CD4-positive, CD25-positive, alpha-beta regulatory T cell (primary cell): Measurements from ENCODE around the gene CRHR1. TPM values are rescaled to one million over a fixed set of nuclear protein-coding genes. Genes with fewer than 3 reads are reported as not detected.
"Not testable (repeated sequence)": the region's sequence is repeated elsewhere in the genome, so short reads cannot be mapped to it uniquely, and the experiment has no call there.

Experiments
- ATAC-seq, 2 donors: fragments of 150-1000 bp; cut with Tn5 transposase; one replicate each; pipeline ENCODE4 v1.10.0; 2021; ENCODE audit warnings: low read depth in 2 of 2, moderate number of reproducible peaks in 2 of 2, moderate library complexity in 1 of 2
- DNase-seq, 3 donors: peaks; one replicate each; pipeline versions ENCODE4 v3.0.0 to v3.0.0-alpha.2; 2012 to 2022; ENCODE audit warnings: mixed read lengths in 1 of 3
- H3K27ac ChIP-seq: one replicate; pipeline ENCODE4 v1.7.0; 2013; ENCODE audit warnings: mild to moderate bottlenecking, low read length; ENCODE audit not compliant: insufficient read depth, poor library complexity, severe bottlenecking
- H3K27me3 ChIP-seq: one replicate; pipeline ENCODE4 v1.7.0; 2013; ENCODE audit warnings: low read length; ENCODE audit not compliant: control insufficient read depth, insufficient read depth
- H3K36me3 ChIP-seq: one replicate; pipeline ENCODE4 v1.7.0; 2013; ENCODE audit warnings: mild to moderate bottlenecking, low read length, moderate library complexity; ENCODE audit not compliant: control insufficient read depth, insufficient read depth
- H3K4me1 ChIP-seq: 2 replicates; pipeline ENCODE4 v1.7.0; 2013; ENCODE audit warnings: mild to moderate bottlenecking, low read length; ENCODE audit not compliant: insufficient read depth, control insufficient read depth, poor library complexity, severe bottlenecking
- H3K4me3 ChIP-seq: one replicate; pipeline ENCODE4 v1.7.0; 2013; ENCODE audit warnings: low read depth, mild to moderate bottlenecking, low read length, moderate library complexity
- H3K9me3 ChIP-seq, 2 experiments: 1 replicate in 1 of 2; 2 replicates in 1 of 2; pipeline ENCODE4 v1.7.0; 2013; ENCODE audit warnings: low read length in 2 of 2, mild to moderate bottlenecking in 1 of 2, moderate library complexity in 1 of 2; ENCODE audit not compliant: control insufficient read depth in 2 of 2
- H3K27ac Mint-ChIP-seq, 3 donors: one replicate each; pipeline ENCODE4 v1.8.0; 2020 to 2022; ENCODE audit warnings: mild to moderate bottlenecking in 3 of 3, mixed read lengths in 3 of 3, moderate library complexity in 2 of 3
- H3K27me3 Mint-ChIP-seq: one replicate; pipeline ENCODE4 v1.8.0; 2022; ENCODE audit warnings: mild to moderate bottlenecking, mixed read lengths
- H3K36me3 Mint-ChIP-seq: one replicate; pipeline ENCODE4 v1.8.0; 2020; ENCODE audit warnings: mixed read lengths
- H3K4me1 Mint-ChIP-seq, 4 donors: one replicate each; pipeline ENCODE4 v1.8.0; 2020 to 2022; ENCODE audit warnings: mixed read lengths in 4 of 4, mild to moderate bottlenecking in 1 of 4
- H3K4me3 Mint-ChIP-seq, 4 donors: one replicate each; pipeline ENCODE4 v1.8.0; 2020 to 2022; ENCODE audit warnings: mild to moderate bottlenecking in 4 of 4, mixed read lengths in 4 of 4, moderate library complexity in 3 of 4
- H3K9me3 Mint-ChIP-seq, 7 donors: one replicate each; pipeline ENCODE4 v1.8.0; 2020 to 2022; ENCODE audit warnings: mixed read lengths in 7 of 7, mild to moderate bottlenecking in 3 of 7, moderate library complexity in 2 of 7
- polyA plus RNA-seq, 4 donors: library from polyadenylated mRNA; unstranded; fragments of 300-500 nt; fragmentation: Illumina TruSeq; gene quantifications; one replicate each; pipeline ENCODE4 v1.2.3, GENCODE V29; 2021
- total RNA-seq: library from RNA; stranded (reverse); gene quantifications from one replicate; pipeline ENCODE4 v1.2.3, GENCODE V29; 2022

Gene CRHR1
- total and polyA plus RNA-seq, 5 donors from 2014 or later = not detected

GRCh38 chr17:45851873-45852272 lies 67.8 kb downstream of the CRHR1 start:
- Histone ChIP-seq H3K27ac (no peak overlapping the region), H3K4me1 (no peaks in the 10 kb centered on the region), H3K27me3 (peaks cover 3% of the 10 kb centered on the region), H3K4me3 (no peak overlapping the region), H3K9me3 (no peaks in the 10 kb centered on the region), H3K36me3 (no peaks in the 10 kb centered on the region)
- ATAC-seq (no peak), DNase-seq (no peak)
- no peak overlapping the region for H3K4me3 Mint-ChIP-seq
- peaks cover 18% of the 10 kb centered on the region for H3K27me3 Mint-ChIP-seq
- H3K9me3 Mint-ChIP-seq = peaks cover 0 to 7% (median 0%) of the 10 kb centered on the region in 7 donors
- H3K36me3 Mint-ChIP-seq = no peaks in the 10 kb centered on the region
- H3K27ac Mint-ChIP-seq = no peak overlapping the region
- peaks cover 0 to 4% (median 3%) of the 10 kb centered on the region in 4 donors for H3K4me1 Mint-ChIP-seq

DNA sequence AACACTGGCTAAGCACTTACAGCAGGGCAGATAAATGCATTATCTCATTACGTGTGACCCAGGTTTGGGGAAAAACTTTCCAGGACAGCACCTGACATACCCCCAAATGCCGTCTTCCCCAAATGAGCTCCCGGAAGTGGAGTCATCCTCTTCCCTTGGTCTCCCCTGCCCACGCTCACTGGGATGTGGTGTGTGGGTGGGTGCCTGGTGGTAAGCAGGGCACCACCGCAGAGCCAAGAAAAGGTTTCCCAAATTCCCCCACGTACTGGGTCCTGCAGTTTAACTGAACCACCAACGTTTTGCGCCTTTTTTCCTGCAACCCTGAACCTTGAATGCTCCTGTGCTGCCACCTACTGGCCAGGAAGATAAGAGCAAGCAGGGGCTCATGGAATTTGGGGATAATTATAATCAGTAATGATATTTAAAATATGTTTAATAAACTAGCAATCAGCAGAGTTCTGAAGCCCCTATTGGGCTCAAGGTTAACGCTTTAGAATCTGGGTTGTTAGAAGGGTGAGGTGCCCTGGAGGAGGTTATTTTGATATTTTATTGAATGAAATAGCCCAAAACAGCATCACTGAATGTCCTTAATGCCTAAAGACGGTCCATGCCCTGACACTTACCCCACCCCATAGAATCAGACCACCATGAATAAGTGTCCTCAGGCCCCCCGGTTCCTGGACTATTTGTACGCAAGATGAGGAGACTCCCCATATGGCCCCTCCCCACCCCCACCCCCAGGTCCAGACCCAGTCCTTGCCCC lies 68.6 kb downstream of the CRHR1 start:
- H3K4me3 Mint-ChIP-seq = peak overlapping the region in 1 of 4 donors; percentile 14
- Histone ChIP-seq H3K27me3 (peaks cover 3% of the 10 kb centered on the region), H3K36me3 (no peaks in the 10 kb centered on the region), H3K4me1 (no peaks in the 10 kb centered on the region), H3K4me3 (no peak overlapping the region), H3K27ac (no peak overlapping the region), H3K9me3 (no peaks in the 10 kb centered on the region)
- H3K27ac Mint-ChIP-seq = no peak overlapping the region
- H3K9me3 Mint-ChIP-seq = peaks cover 0 to 6% (median 0%) of the 10 kb centered on the region in 7 donors
- H3K36me3 Mint-ChIP-seq = no peaks in the 10 kb centered on the region
- DNase-seq (peak; percentile 23 to 64 (median 32)), ATAC-seq (no peak)
- H3K27me3 Mint-ChIP-seq = peaks cover 24% of the 10 kb centered on the region
- peaks cover 0 to 4% (median 3%) of the 10 kb centered on the region in 4 donors for H3K4me1 Mint-ChIP-seq

- no peaks in the 10 kb centered on the region for H3K4me1 ChIP-seq
- no peak overlapping the region for H3K4me3 ChIP-seq
- Mint-ChIP-seq H3K9me3 (peaks cover 0 to 3% (median 0%) of the 10 kb centered on the region in 7 donors), H3K4me1 (peaks cover 0 to 4% (median 3%) of the 10 kb centered on the region in 4 donors), H3K4me3 (no peak overlapping the region), H3K27ac (no peak overlapping the region), H3K27me3 (peaks cover 33% of the 10 kb centered on the region), H3K36me3 (no peaks in the 10 kb centered on the region)
- no peak for ATAC-seq
- no peaks in the 10 kb centered on the region for H3K36me3 ChIP-seq
- no peak overlapping the region for H3K27ac ChIP-seq
- no peaks in the 10 kb centered on the region for H3K9me3 ChIP-seq
- DNase-seq = no peak
- H3K27me3 ChIP-seq = peaks cover 3% of the 10 kb centered on the region
Measured at GRCh38 chr17:45854209-45854608, 70.1 kb downstream of the CRHR1 start.

GRCh38 chr17:45855691-45856336 lies 71.7 kb downstream of the CRHR1 start:
- H3K27me3 Mint-ChIP-seq = peaks cover 30% of the 10 kb centered on the region
- no peak overlapping the region for H3K27ac ChIP-seq
- H3K9me3 Mint-ChIP-seq = peaks cover 0 to 3% (median 0%) of the 10 kb centered on the region in 7 donors
- no peaks in the 10 kb centered on the region for H3K36me3 Mint-ChIP-seq
- H3K27me3 ChIP-seq = peaks cover 3% of the 10 kb centered on the region
- H3K4me3 ChIP-seq = no peak overlapping the region
- H3K27ac Mint-ChIP-seq = no peak overlapping the region
- DNase-seq = no peak
- H3K9me3 ChIP-seq = no peaks in the 10 kb centered on the region
- no peaks in the 10 kb centered on the region for H3K36me3 ChIP-seq
- no peak for ATAC-seq
- no peaks in the 10 kb centered on the region for H3K4me1 ChIP-seq
- peaks cover 0 to 4% (median 3%) of the 10 kb centered on the region in 4 donors for H3K4me1 Mint-ChIP-seq
- H3K4me3 Mint-ChIP-seq = no peak overlapping the region

GRCh38 chr17:45857977-45858708 lies 74.0 kb downstream of the CRHR1 start:
- Histone ChIP-seq H3K27me3 (no peaks in the 10 kb centered on the region), H3K27ac (no peak overlapping the region), H3K4me3 (no peak overlapping the region), H3K9me3 (no peaks in the 10 kb centered on the region), H3K4me1 (no peaks in the 10 kb centered on the region), H3K36me3 (no peaks in the 10 kb centered on the region)
- Mint-ChIP-seq H3K27me3 (peaks cover 19% of the 10 kb centered on the region), H3K4me3 (no peak overlapping the region), H3K36me3 (no peaks in the 10 kb centered on the region), H3K27ac (no peak overlapping the region), H3K9me3 (peaks cover 0 to 3% (median 0%) of the 10 kb centered on the region in 7 donors), H3K4me1 (no peaks in the 10 kb centered on the region)
- no peak for ATAC-seq
- DNase-seq = no peak

GRCh38 chr17:45861165-45861564 lies 77.0 kb downstream of the CRHR1 start:
- Histone ChIP-seq H3K36me3 (no peaks in the 10 kb centered on the region), H3K27ac (no peak overlapping the region), H3K27me3 (no peaks in the 10 kb centered on the region), H3K9me3 (no peaks in the 10 kb centered on the region), H3K4me3 (no peak overlapping the region), H3K4me1 (no peaks in the 10 kb centered on the region)
- no peak overlapping the region for H3K4me3 Mint-ChIP-seq
- DNase-seq = no peak
- H3K27me3 Mint-ChIP-seq = peaks cover 27% of the 10 kb centered on the region
- ATAC-seq = no peak
- H3K36me3 Mint-ChIP-seq = no peaks in the 10 kb centered on the region
- H3K27ac Mint-ChIP-seq = peak overlapping the region in 1 of 3 donors; percentile 66
- peaks cover 0 to 2% (median 0%) of the 10 kb centered on the region in 7 donors for H3K9me3 Mint-ChIP-seq
- H3K4me1 Mint-ChIP-seq = peaks cover 0 to 12% (median 4%) of the 10 kb centered on the region in 4 donors

DNA sequence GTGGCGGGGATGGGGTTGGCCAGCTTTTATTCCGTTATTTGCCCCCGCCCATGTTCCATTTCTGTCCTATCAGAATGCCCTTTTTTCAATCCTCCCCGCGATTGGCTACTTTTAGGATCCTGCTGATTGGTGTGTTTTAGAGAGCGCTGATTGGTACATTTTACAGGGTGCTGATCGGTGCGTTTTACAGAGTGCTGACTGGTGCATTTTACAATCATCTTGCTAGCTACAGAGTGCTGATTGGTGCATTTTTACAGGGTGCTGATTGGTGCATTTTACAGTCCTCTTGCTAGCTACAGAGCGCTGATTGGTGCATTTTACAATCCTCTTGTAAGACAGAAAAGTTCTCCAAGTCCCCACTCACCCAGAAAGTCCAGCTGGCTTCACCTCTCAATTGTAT lies 78.0 kb downstream of the CRHR1 start:
- not testable (repeated sequence) for H3K27me3 ChIP-seq, DNase-seq, H3K36me3 ChIP-seq, H3K27ac Mint-ChIP-seq, H3K27ac ChIP-seq, H3K4me3 Mint-ChIP-seq, H3K36me3 Mint-ChIP-seq, ATAC-seq, H3K4me3 ChIP-seq, H3K9me3 Mint-ChIP-seq, H3K9me3 ChIP-seq, H3K4me1 ChIP-seq
- H3K27me3 Mint-ChIP-seq = peaks cover 25% of the 10 kb centered on the region
- H3K4me1 Mint-ChIP-seq = peaks cover 0 to 12% (median 4%) of the 10 kb centered on the region in 4 donors
